ENCODE measurements around the gene FXYD6. TPM values are rescaled to one million over a fixed set of nuclear protein-coding genes. Genes with fewer than 3 reads are reported as not detected.

The FXYD6 gene
- polyA plus RNA-seq, 1 of the 3 experiments (the other 2 are of a cell fraction) = 1.4 TPM

GRCh38 chr11:117915672-117916235 is 39.3 kb upstream of the FXYD6 start (continued):
- TF ChIP-seq TEAD4 (IDR thresholded peaks at IDR 0.05; ENCODE audit: borderline replicate concordance, insufficient read depth) (no peak), FOSL2 (IDR thresholded peaks at IDR 0.05; ENCODE audit: borderline replicate concordance, low read depth) (no peak), MEF2A (IDR thresholded peaks at IDR 0.05; ENCODE audit: borderline replicate concordance, low read depth) (no peak), RAD21 (IDR thresholded peaks at IDR 0.05; ENCODE audit: low read length) (no peak), YY1 (IDR thresholded peaks at IDR 0.05; ENCODE audit: low read depth) (no peak), SIN3A (IDR thresholded peaks at IDR 0.05; ENCODE audit: borderline replicate concordance, low read depth, low read length) (no peak), MAX (IDR thresholded peaks at IDR 0.05; ENCODE audit: low read depth) (no peak), FOXJ3 (CRISPR knock-in tag; IDR thresholded peaks at IDR 0.05) (no peak), IRF3 (IDR thresholded peaks at IDR 0.05; ENCODE audit: low read depth, low read length) (no peak)

GRCh38 chr11:117914991-117915618 is 38.6 kb upstream of the FXYD6 start:
- no peaks in the 10 kb centered on the region for H3K4me1 ChIP-seq (ENCODE audit: control insufficient read depth in 1 of 2, insufficient read depth in 2 of 2, low read depth in 1 of 2, low read length in 1 of 2)
- whole genome bisulfite sequencing (ENCODE audit: low lambda C conversion rate) = 55% methylated on average over 10 of the region's 10 CpGs
- no peak overlapping the region for H3K27ac ChIP-seq (ENCODE audit: low read depth in 2 of 2, low read length in 1 of 2)
- H2AFZ ChIP-seq (ENCODE audit: low read depth) = no peak overlapping the region
- no peak for DNase-seq
- H3K79me2 ChIP-seq (ENCODE audit: insufficient read depth) = no peaks in the 10 kb centered on the region
- H3K9me2 ChIP-seq = no peaks in the 10 kb centered on the region
- H3K4me2 ChIP-seq = no peak overlapping the region
- no peaks in the 10 kb centered on the region for H3K36me3 ChIP-seq (replicated peaks in 1 of 2; ENCODE audit: control insufficient read depth in 1 of 2, insufficient read depth in 2 of 2, low read length in 1 of 2)
- no peaks in the 10 kb centered on the region for H3K9me3 ChIP-seq
- no peaks in the 10 kb centered on the region for H4K20me1 ChIP-seq (ENCODE audit: insufficient read depth)
- no peaks in the 10 kb centered on the region; the same call in 1 of the 2 replicates for H3K27me3 ChIP-seq (ENCODE audit: insufficient read depth)
- TF ChIP-seq GABPA (IDR thresholded peaks at IDR 0.05; ENCODE audit: low read depth) = no peak
- TF ChIP-seq RAD21 (IDR thresholded peaks at IDR 0.05; ENCODE audit: low read length) = no peak
- no peak for TF ChIP-seq MEF2A (IDR thresholded peaks at IDR 0.05; ENCODE audit: borderline replicate concordance, low read depth)
- no peak for TF ChIP-seq REST (IDR thresholded peaks at IDR 0.05; ENCODE audit: low read depth, low read length)
- TF ChIP-seq EZH2phosphoT487 (IDR thresholded peaks at IDR 0.05; ENCODE audit: borderline replicate concordance, low read depth) = no peak
- no peak for TF ChIP-seq SMC3 (IDR thresholded peaks at IDR 0.05; ENCODE audit: low read depth, low read length)
- no peak for TF ChIP-seq FOSL2 (IDR thresholded peaks at IDR 0.05; ENCODE audit: borderline replicate concordance, low read depth)
- no peak for TF ChIP-seq ZBTB33 (IDR thresholded peaks at IDR 0.05; ENCODE audit: borderline replicate concordance, low read depth)
- TF ChIP-seq RXRA (IDR thresholded peaks at IDR 0.05; ENCODE audit: borderline replicate concordance, low read depth) = no peak
- no peak for TF ChIP-seq IRF3 (IDR thresholded peaks at IDR 0.05; ENCODE audit: low read depth, low read length)
- no peak for TF ChIP-seq FOXJ3 (CRISPR knock-in tag; IDR thresholded peaks at IDR 0.05)
- no peak for TF ChIP-seq CHD2 (IDR thresholded peaks at IDR 0.05; ENCODE audit: low read length, partially characterized antibody)
- TF ChIP-seq USF1 (IDR thresholded peaks at IDR 0.05; ENCODE audit: borderline replicate concordance, low read depth) = no peak
- no peak for TF ChIP-seq TEAD4 (IDR thresholded peaks at IDR 0.05; ENCODE audit: borderline replicate concordance, insufficient read depth)
- no peak for TF ChIP-seq SIN3A (IDR thresholded peaks at IDR 0.05; ENCODE audit: borderline replicate concordance, low read depth, low read length)
- ChIA-PET CTCF (interaction anchor here (1.1 to 4.1 kb wide), 6 partner anchors 10 to 489 kb away, joined by 3 to 14 read pairs (median 6); no protein-coding TSS in a partner anchor), POLR2A (no interaction called here)
- H3F3A ChIP-seq (replicated peaks; ENCODE audit: insufficient read depth) = no peaks in the 10 kb centered on the region
- no peak overlapping the region for H3K4me3 ChIP-seq (ENCODE audit: low read depth in 2 of 2, low read length in 1 of 2)
- H3K9ac ChIP-seq = no peak overlapping the region
